Measurements from ENCODE around the gene GPATCH2L.

Gene GPATCH2L

DNA sequence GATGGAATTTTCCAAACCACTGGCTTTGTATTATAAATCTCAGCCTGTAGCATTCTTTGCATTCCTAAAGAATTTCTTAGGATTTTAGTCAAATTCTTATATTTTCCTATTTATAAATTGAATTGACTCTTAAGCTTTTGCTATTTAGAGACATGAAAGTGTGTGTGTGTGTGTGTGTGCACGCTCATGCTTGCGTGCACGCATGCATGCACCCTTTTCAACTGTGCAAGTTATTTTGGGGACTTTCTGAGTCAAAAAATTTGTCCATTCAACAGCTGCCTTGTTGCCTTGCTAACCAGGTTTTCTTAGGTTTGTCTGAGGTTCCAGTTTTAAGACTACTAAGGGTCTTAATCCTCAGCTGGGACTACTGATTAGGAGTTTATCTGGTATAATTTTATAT, 42.6 kb downstream of the GPATCH2L start:
- Histone ChIP-seq H3K27me3 (ENCODE audit: insufficient read depth, poor library complexity, severe bottlenecking) (no peaks in the 10 kb centered on the region), H3K9me3 (ENCODE audit: severe bottlenecking) (no peaks in the 10 kb centered on the region), H3K4me1 (ENCODE audit: insufficient read depth, poor library complexity, severe bottlenecking) (no peaks in the 10 kb centered on the region), H3K4me3 (ENCODE audit: severe bottlenecking) (no peak overlapping the region), H3K36me3 (ENCODE audit: low read depth) (peaks cover 96% of the 10 kb centered on the region), H3K27ac (ENCODE audit: poor library complexity, severe bottlenecking) (no peak overlapping the region)
- DNase-seq (ENCODE audit: low spot score), result no peak
- ATAC-seq (ENCODE audit: low read depth), result no peak
- TF ChIP-seq, protein P1, sequence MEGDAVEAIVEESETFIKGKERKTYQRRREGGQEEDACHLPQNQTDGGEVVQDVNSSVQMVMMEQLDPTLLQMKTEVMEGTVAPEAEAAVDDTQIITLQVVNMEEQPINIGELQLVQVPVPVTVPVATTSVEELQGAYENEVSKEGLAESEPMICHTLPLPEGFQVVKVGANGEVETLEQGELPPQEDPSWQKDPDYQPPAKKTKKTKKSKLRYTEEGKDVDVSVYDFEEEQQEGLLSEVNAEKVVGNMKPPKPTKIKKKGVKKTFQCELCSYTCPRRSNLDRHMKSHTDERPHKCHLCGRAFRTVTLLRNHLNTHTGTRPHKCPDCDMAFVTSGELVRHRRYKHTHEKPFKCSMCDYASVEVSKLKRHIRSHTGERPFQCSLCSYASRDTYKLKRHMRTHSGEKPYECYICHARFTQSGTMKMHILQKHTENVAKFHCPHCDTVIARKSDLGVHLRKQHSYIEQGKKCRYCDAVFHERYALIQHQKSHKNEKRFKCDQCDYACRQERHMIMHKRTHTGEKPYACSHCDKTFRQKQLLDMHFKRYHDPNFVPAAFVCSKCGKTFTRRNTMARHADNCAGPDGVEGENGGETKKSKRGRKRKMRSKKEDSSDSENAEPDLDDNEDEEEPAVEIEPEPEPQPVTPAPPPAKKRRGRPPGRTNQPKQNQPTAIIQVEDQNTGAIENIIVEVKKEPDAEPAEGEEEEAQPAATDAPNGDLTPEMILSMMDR (IDR thresholded peaks at IDR 0.05; ENCODE audit: poor library complexity, severe bottlenecking), result no peak

DNA sequence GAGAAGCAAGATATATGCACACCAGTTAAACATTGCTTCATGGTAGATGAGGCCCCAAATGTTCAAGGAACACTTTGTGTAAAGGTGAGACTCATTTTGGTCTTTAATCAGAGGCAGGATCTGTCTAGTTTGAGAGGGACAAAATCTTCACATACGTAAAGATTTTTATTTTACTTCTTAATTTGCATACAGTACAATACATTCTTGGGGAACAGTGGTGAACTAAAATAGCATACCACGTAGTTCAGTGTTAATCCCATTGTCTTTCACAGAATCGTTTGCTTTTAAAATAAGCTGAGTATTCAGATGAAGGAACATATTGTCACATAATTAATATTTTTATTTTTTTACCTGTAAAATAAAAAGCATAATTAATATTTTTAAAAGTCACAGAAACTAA, 43.3 kb downstream of the GPATCH2L start:
- ATAC-seq (ENCODE audit: low read depth) (no peak), DNase-seq (ENCODE audit: low spot score) (no peak)
- Histone ChIP-seq H3K4me1 (ENCODE audit: insufficient read depth, poor library complexity, severe bottlenecking) (peaks cover 3% of the 10 kb centered on the region), H3K27ac (ENCODE audit: poor library complexity, severe bottlenecking) (no peak overlapping the region), H3K4me3 (ENCODE audit: severe bottlenecking) (no peak overlapping the region), H3K27me3 (ENCODE audit: insufficient read depth, poor library complexity, severe bottlenecking) (no peaks in the 10 kb centered on the region), H3K9me3 (ENCODE audit: severe bottlenecking) (no peaks in the 10 kb centered on the region), H3K36me3 (ENCODE audit: low read depth) (peaks cover 96% of the 10 kb centered on the region)
- TF ChIP-seq, protein P1 (IDR thresholded peaks at IDR 0.05; ENCODE audit: poor library complexity, severe bottlenecking), result no peak

DNA sequence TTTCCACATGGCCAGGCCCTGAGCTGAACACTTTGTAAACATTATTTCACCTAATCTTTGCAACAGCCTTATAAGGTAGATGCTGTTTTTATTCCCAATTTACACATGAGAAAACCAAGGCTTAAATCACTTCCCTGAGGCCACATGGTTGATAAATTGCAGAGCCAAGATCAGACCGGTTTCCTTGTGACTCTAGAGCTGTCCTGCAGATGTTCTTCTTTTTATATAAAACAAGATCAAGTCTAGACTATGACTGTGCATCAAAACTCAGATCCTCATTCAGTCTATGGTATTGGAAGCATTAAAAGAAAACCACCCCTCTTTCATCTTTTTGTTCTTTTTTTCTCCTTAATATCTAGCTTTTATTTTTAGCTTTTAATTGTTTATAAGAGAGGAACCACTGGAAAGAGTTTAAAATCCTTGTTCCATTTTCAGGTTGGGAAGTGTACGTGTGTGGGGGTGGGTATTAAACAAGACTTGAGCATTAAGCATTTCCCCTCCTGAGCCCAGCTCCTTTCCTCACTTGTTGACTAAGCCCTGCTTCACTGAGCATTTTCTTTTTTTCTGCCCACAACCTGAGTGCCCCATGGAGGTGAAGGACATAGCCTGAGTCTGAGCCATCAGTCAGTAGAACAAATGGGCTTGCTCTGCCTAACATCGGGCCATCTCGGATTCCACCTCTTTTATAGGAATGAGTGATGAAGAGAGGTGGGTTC, 45.4 kb downstream of the GPATCH2L start:
- Histone ChIP-seq H3K27ac (ENCODE audit: poor library complexity, severe bottlenecking) (no peak overlapping the region), H3K9me3 (ENCODE audit: severe bottlenecking) (no peaks in the 10 kb centered on the region), H3K4me1 (ENCODE audit: insufficient read depth, poor library complexity, severe bottlenecking) (peaks cover 15% of the 10 kb centered on the region), H3K4me3 (ENCODE audit: severe bottlenecking) (no peak overlapping the region), H3K27me3 (ENCODE audit: insufficient read depth, poor library complexity, severe bottlenecking) (no peaks in the 10 kb centered on the region), H3K36me3 (ENCODE audit: low read depth) (peaks cover 90% of the 10 kb centered on the region)
- DNase-seq (ENCODE audit: low spot score) (no peak), ATAC-seq (ENCODE audit: low read depth) (no peak)
- TF ChIP-seq, protein P1 (IDR thresholded peaks at IDR 0.05; ENCODE audit: poor library complexity, severe bottlenecking), result no peak

DNA sequence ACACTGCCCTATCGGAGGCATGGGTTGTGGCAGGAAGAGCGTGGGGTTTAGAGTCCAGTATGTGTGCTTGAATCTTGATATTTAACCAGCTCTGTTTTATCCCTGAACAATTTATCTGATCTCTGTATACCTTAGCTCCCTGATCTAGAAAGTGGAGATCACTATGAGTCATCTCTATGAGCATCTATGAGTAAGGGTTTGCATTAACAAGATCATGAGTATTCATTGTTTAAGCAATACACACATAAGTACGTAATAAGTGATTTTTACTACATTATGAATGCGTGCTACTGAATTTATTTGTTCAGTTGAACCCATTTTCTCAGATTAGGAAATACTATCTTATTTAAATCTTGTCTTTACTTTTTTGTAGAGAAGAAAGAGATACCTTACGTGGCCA, 49.4 kb downstream of the GPATCH2L start:
- Histone ChIP-seq H3K27me3 (ENCODE audit: insufficient read depth, poor library complexity, severe bottlenecking) (no peaks in the 10 kb centered on the region), H3K27ac (ENCODE audit: poor library complexity, severe bottlenecking) (peak overlapping the region; percentile 49), H3K9me3 (ENCODE audit: severe bottlenecking) (no peaks in the 10 kb centered on the region), H3K4me3 (ENCODE audit: severe bottlenecking) (no peak overlapping the region), H3K4me1 (ENCODE audit: insufficient read depth, poor library complexity, severe bottlenecking) (peaks cover 30% of the 10 kb centered on the region), H3K36me3 (ENCODE audit: low read depth) (peaks cover 80% of the 10 kb centered on the region)
- DNase-seq (ENCODE audit: low spot score) (no peak), ATAC-seq (ENCODE audit: low read depth) (peak; percentile 93)
- TF ChIP-seq, protein P1 (IDR thresholded peaks at IDR 0.05; ENCODE audit: poor library complexity, severe bottlenecking), result no peak

All from RWPE2 (cell line).